GM18907 (cell line): ENCODE measurements around the gene ST6GALNAC4.

Source experiments
- ATAC-seq: cut with Tn5 transposase; IDR thresholded peaks from one replicate; pipeline ENCODE4 v1.9.1; 2021; ENCODE audit warnings: mild to moderate bottlenecking, moderate library complexity; ENCODE audit not compliant: unreplicated experiment

ST6GALNAC4 gene

GRCh38 chr9:127931092-127931881, 14.4 kb upstream of the ST6GALNAC4 start:
- ATAC-seq = peak; percentile 31

- peak; percentile 79 for ATAC-seq
Measured at GRCh38 chr9:127930231-127931091, 13.6 kb upstream of the ST6GALNAC4 start, which contains the start of gene PIP5KL1. Gene PIP5KL1 (minus strand): TSS chr9:127930777. CDS start chr9:127930752, 25 bp downstream.

- no peak for ATAC-seq
Measured at GRCh38 chr9:127929625-127929979, 12.8 kb upstream of the ST6GALNAC4 start.

- ATAC-seq = no peak
Measured at GRCh38 chr9:127928676-127929624, 12.1 kb upstream of the ST6GALNAC4 start.

GRCh38 chr9:127927988-127928675, 11.3 kb upstream of the ST6GALNAC4 start:
- no peak for ATAC-seq

GRCh38 chr9:127927201-127927987, 10.6 kb upstream of the ST6GALNAC4 start:
- ATAC-seq = no peak

GRCh38 chr9:127926906-127927200, 10.0 kb upstream of the ST6GALNAC4 start:
- no peak for ATAC-seq

GRCh38 chr9:127925959-127926905, 9.4 kb upstream of the ST6GALNAC4 start:
- no peak for ATAC-seq

GRCh38 chr9:127924736-127925444, 8.0 kb upstream of the ST6GALNAC4 start:
- no peak for ATAC-seq

GRCh38 chr9:127923771-127924170, 6.9 kb upstream of the ST6GALNAC4 start:
- ATAC-seq = no peak

GRCh38 chr9:127923046-127923445, 6.2 kb upstream of the ST6GALNAC4 start:
- ATAC-seq = no peak

GRCh38 chr9:127921557-127922120, 4.8 kb upstream of the ST6GALNAC4 start:
- no peak for ATAC-seq

- no peak for ATAC-seq
Measured at GRCh38 chr9:127920794-127921193, 4.0 kb upstream of the ST6GALNAC4 start.

GRCh38 chr9:127919253-127919815, 2.5 kb upstream of the ST6GALNAC4 start:
- ATAC-seq = no peak

GRCh38 chr9:127918183-127919107, 1.6 kb upstream of the ST6GALNAC4 start:
- ATAC-seq = no peak

GRCh38 chr9:127917603-127918002, 762 bp upstream of the ST6GALNAC4 start:
- ATAC-seq = peak; percentile 34
